HepG2 (cell line): Measurements from ENCODE around the gene ARHGAP31. TPM values are rescaled to one million over a fixed set of nuclear protein-coding genes. Genes with fewer than 3 reads are reported as not detected.

Source experiments
- ATAC-seq: fragments of 200-7000 bp; cut with Tn5 transposase; 3 replicates; pipeline ENCODE4 v1.9.1; 2020; ENCODE audit warnings: mild to moderate bottlenecking, moderate library complexity
- BruUV-seq: library from RNA; stranded (reverse); fragments of 400-500 nt; replicated peaks from 2 replicates; lab custom pipeline; 2021; lab: Mats Ljungman, UMichigan
- CTCF ChIA-PET: fragments of 300-600 bp; formaldehyde crosslinking; extraction: SDS; loops from one replicate; lab custom pipeline; 2021; ENCODE audit warnings: low total read pairs, inconsistent platforms, low intra/inter-chr PET ratio; lab: Yijun Ruan, JAX
- POLR2A ChIA-PET: fragments of 350-600 bp; sonication (Branson Sonifier 250); formaldehyde crosslinking; loops from one replicate; lab custom pipeline; 2020; ENCODE audit warnings: antibody characterized with exemption, inconsistent platforms; lab: Yijun Ruan, JAX
- DNase-seq: peaks from one replicate; pipeline ENCODE4 v3.0.0-alpha.2; 2015; ENCODE audit warnings: low spot score
- FAIRE-seq: peaks from 3 replicates; lab custom pipeline; 2011; peaks lifted over from hg19 to GRCh38; lab: Jason Lieb, UNC
- H2AFZ ChIP-seq: one replicate; pipeline ENCODE4 v1.6.1; 2011; ENCODE audit warnings: low read length, inconsistent platforms
- H3K27ac ChIP-seq: fragments of 300-600 bp; 3 replicates; pipeline ENCODE4 v1.8.0; 2011; ENCODE audit warnings: mixed run types, mild to moderate bottlenecking, mixed read lengths, low read length, inconsistent platforms; ENCODE audit not compliant: insufficient read depth; ENCODE audit errors: extremely low read length
- H3K27me3 ChIP-seq, 2 experiments: fragments of 200-600 bp in 1 of 2; 2 replicates in 1 of 2; 3 replicates in 1 of 2; pipeline versions ENCODE4 v1.6.0 to v1.8.0; 2011; ENCODE audit warnings: low read length in 2 of 2, mild to moderate bottlenecking in 2 of 2, moderate library complexity in 2 of 2, inconsistent platforms in 1 of 2; ENCODE audit not compliant: insufficient read depth in 2 of 2, control insufficient read depth in 1 of 2
- H3K36me3 ChIP-seq, 2 experiments: fragments of 200-600 bp in 1 of 2; replicated peaks in 1 of 2; 2 replicates in 1 of 2; 3 replicates in 1 of 2; pipeline versions ENCODE4 v1.5.1 to v1.8.0; 2011; ENCODE audit warnings: low read length in 2 of 2, inconsistent platforms in 1 of 2; ENCODE audit not compliant: insufficient read depth in 2 of 2, control insufficient read depth in 1 of 2
- H3K4me1 ChIP-seq: 2 replicates; pipeline ENCODE4 v1.5.1; 2012; ENCODE audit warnings: low read length, inconsistent platforms; ENCODE audit not compliant: insufficient read depth
- H3K4me2 ChIP-seq: 2 replicates; pipeline ENCODE4 v1.6.0; 2011; ENCODE audit warnings: low read depth, low read length, inconsistent platforms
- H3K4me3 ChIP-seq, 3 experiments: fragments of 200-600 bp in 1 of 3; sonication (generic), shearing (Covaris generic) in 1 of 3; replicated peaks in 1 of 3; 2 replicates each; pipeline ENCODE4 v1.5.1; 2011 to 2016; ENCODE audit warnings: low read length in 3 of 3, inconsistent platforms in 2 of 3, low read depth in 2 of 3, mild to moderate bottlenecking in 2 of 3, control low read depth in 1 of 3, mixed read lengths in 1 of 3; ENCODE audit not compliant: insufficient read depth in 1 of 3
- H3K79me2 ChIP-seq: one replicate; pipeline ENCODE4 v1.6.1; 2011; ENCODE audit warnings: low read length, inconsistent platforms; ENCODE audit not compliant: insufficient read depth
- H3K9ac ChIP-seq: 2 replicates; pipeline ENCODE4 v1.6.0; 2011; ENCODE audit warnings: mild to moderate bottlenecking, low read depth, low read length, inconsistent platforms; ENCODE audit not compliant: insufficient read depth
- H3K9me3 ChIP-seq: 2 replicates; pipeline ENCODE4 v1.5.1; 2012; ENCODE audit warnings: mild to moderate bottlenecking, low read length
- H4K20me1 ChIP-seq: 2 replicates; pipeline ENCODE4 v1.6.0; 2011; ENCODE audit warnings: inconsistent platforms, mild to moderate bottlenecking, low read length, moderate library complexity; ENCODE audit not compliant: insufficient read depth
- ARNTL ChIP-seq: sonication (generic); formaldehyde crosslinking; IDR thresholded peaks from 2 replicates; pipeline ENCODE4 v1.4.0; 2020; ENCODE audit warnings: mild to moderate bottlenecking, missing genetic modification reagents
- NFYB ChIP-seq: sonication (generic); formaldehyde crosslinking; IDR thresholded peaks from 2 replicates; pipeline ENCODE4 v1.4.0; 2020; ENCODE audit warnings: missing genetic modification reagents
- PBX2 ChIP-seq: IDR thresholded peaks from 2 replicates; pipeline ENCODE4 v1.6.1; 2016; ENCODE audit warnings: control low read depth
- RCOR2 ChIP-seq: IDR thresholded peaks from 2 replicates; pipeline ENCODE4 v1.6.1; 2016; ENCODE audit warnings: missing biosample characterization, missing genetic modification reagents
- RNF219 ChIP-seq: sonication (generic); formaldehyde crosslinking; IDR thresholded peaks from 2 replicates; pipeline ENCODE4 v1.5.0; 2020; ENCODE audit warnings: mild to moderate bottlenecking, missing genetic modification reagents
- SIN3B ChIP-seq: fragments of 150-350 bp; IDR thresholded peaks from 2 replicates; pipeline ENCODE4 v1.6.1; 2014; ENCODE audit warnings: low read length
- SMAD3 ChIP-seq: sonication (generic); formaldehyde crosslinking; IDR thresholded peaks from 2 replicates; pipeline ENCODE4 v1.4.0; 2020; ENCODE audit warnings: missing genetic modification reagents
- U2AF1 ChIP-seq: fragments of 200-400 bp; formaldehyde crosslinking; optimal IDR thresholded peaks from 2 replicates; pipeline ENCODE3; 2017; ENCODE audit warnings: mild to moderate bottlenecking, low read depth, low read length
- ZBTB14 ChIP-seq: sonication (generic); formaldehyde crosslinking; IDR thresholded peaks from 2 replicates; pipeline ENCODE4 v1.4.0; 2020; ENCODE audit warnings: missing genetic modification reagents
- ZNF136 ChIP-seq: sonication (generic); formaldehyde crosslinking; IDR thresholded peaks from 2 replicates; pipeline ENCODE4 v1.8.1; 2022; ENCODE audit warnings: low read depth, mild to moderate bottlenecking, moderate library complexity, missing genetic modification reagents
- ZNF138 ChIP-seq: sonication (generic); formaldehyde crosslinking; IDR thresholded peaks from 2 replicates; pipeline ENCODE4 v1.5.0; 2020; ENCODE audit warnings: mild to moderate bottlenecking, low read depth, missing genetic modification reagents
- ZNF160 ChIP-seq: sonication (generic); formaldehyde crosslinking; IDR thresholded peaks from 2 replicates; pipeline ENCODE4 v1.8.0; 2022; ENCODE audit warnings: mild to moderate bottlenecking, inconsistent platforms, missing genetic modification reagents
- ZNF274 ChIP-seq: sonication (generic); formaldehyde crosslinking; IDR thresholded peaks from 2 replicates; pipeline ENCODE4 v1.5.1; 2020; ENCODE audit warnings: mild to moderate bottlenecking, missing genetic modification reagents
- ZNF292 ChIP-seq: sonication (generic); formaldehyde crosslinking; IDR thresholded peaks from 2 replicates; pipeline ENCODE4 v1.8.1; 2022; ENCODE audit warnings: mild to moderate bottlenecking, low read depth, missing genetic modification reagents, borderline replicate concordance
- ZNF333 ChIP-seq: sonication (generic); formaldehyde crosslinking; IDR thresholded peaks from 2 replicates; pipeline ENCODE4 v1.4.0; 2020; ENCODE audit warnings: mild to moderate bottlenecking, missing genetic modification reagents, borderline replicate concordance
- WGBS: methylation state at CpG from one replicate; pipeline ENCODE4 v1.1.6; 2017; ENCODE audit warnings: low lambda C conversion rate; 5-methylcytosine and 5-hydroxymethylcytosine counted together
- in situ Hi-C: cut with HindIII; loops from 2 replicates; pipeline ENCODE4 v1.10.0; 2017; ENCODE audit warnings: low pct_unique_long_range_greater_than_20kb; ENCODE audit not compliant: extremely low pct_ligation_motif_present
- intact Hi-C: fragments of 100-400 bp; cut with micrococcal nuclease; formaldehyde crosslinking; loops from one replicate; pipeline ENCODE4 v1.10.0; 2022; ENCODE audit not compliant: unreplicated experiment
- polyA plus RNA-seq, 8 experiments: library from polyadenylated mRNA; depleted of rRNA in 3 of 8; stranded (reverse) in 7 of 8; unstranded in 1 of 8; fragments of >200 nt; fragmentation: Illumina TruSeq in 4 of 8; extraction: Trizol in 4 of 8; gene quantifications; 2 replicates each; pipeline versions ENCODE4 v1.2.1 to v1.2.3, GENCODE V29; 2011 to 2016; ENCODE audit warnings: low read depth in 4 of 8, missing spikeins in 1 of 8, mixed read lengths in 1 of 8; ENCODE audit not compliant: insufficient read depth in 1 of 8
- total RNA-seq, 5 experiments: library from RNA; depleted of rRNA; stranded (reverse); fragments of >200 nt; fragmentation: Illumina TruSeq; extraction: Trizol; gene quantifications; 2 replicates each; pipeline ENCODE4 v1.2.3, GENCODE V29; 2016; ENCODE audit warnings: low read depth in 1 of 5

Gene ARHGAP31
- total and polyA plus RNA-seq, 2 of the 13 experiments (the other 11 are each of a cell fraction or from before 2014, with no cell fraction given) = not detected

GRCh38 chr3:119288669-119289403 lies 5.3 kb upstream of the ARHGAP31 start:
- no peak for TF ChIP-seq PBX2 (CRISPR knock-in tag)
- H3K9ac ChIP-seq = no peak overlapping the region
- H3K36me3 ChIP-seq = no peaks in the 10 kb centered on the region
- H3K79me2 ChIP-seq = no peaks in the 10 kb centered on the region
- CTCF ChIA-PET = no interaction called here
- no TSS peak for BruUV-seq
- no peak overlapping the region for H2AFZ ChIP-seq
- H3K4me2 ChIP-seq = no peak overlapping the region
- in situ Hi-C loops = no loop called here
- no peaks in the 10 kb centered on the region for H4K20me1 ChIP-seq
- DNase-seq (no peak), ATAC-seq (no peak), FAIRE-seq (no peak)
- POLR2A ChIA-PET = no interaction called here
- WGBS = no CpG with 5 or more reads among the region's 3 CpGs
- intact Hi-C loops = no loop called here
- peaks cover 0 to 23% of the 10 kb centered on the region in 2 experiments; a peak in 2 of 5 replicates for H3K27me3 ChIP-seq
- H3K9me3 ChIP-seq = no peaks in the 10 kb centered on the region
- H3K4me1 ChIP-seq = peaks cover 16% of the 10 kb centered on the region
- no peak overlapping the region for H3K4me3 ChIP-seq
- H3K27ac ChIP-seq = no peak overlapping the region

GRCh38 chr3:119289404-119289770 lies 4.8 kb upstream of the ARHGAP31 start:
- intact Hi-C loops = no loop called here
- peaks cover 17% of the 10 kb centered on the region for H3K4me1 ChIP-seq
- H3K27me3 ChIP-seq = peaks cover 2 to 28% of the 10 kb centered on the region in 2 experiments; a peak in 3 of 5 replicates
- H3K9ac ChIP-seq = no peak overlapping the region
- in situ Hi-C loops = no loop called here
- H3K79me2 ChIP-seq = no peaks in the 10 kb centered on the region
- no peak for DNase-seq
- no peak overlapping the region for H2AFZ ChIP-seq
- ATAC-seq = no peak
- ChIA-PET POLR2A (no interaction called here), CTCF (no interaction called here)
- H3K4me3 ChIP-seq = no peak overlapping the region
- H3K9me3 ChIP-seq = no peaks in the 10 kb centered on the region
- H3K36me3 ChIP-seq = no peaks in the 10 kb centered on the region
- no peak overlapping the region for H3K27ac ChIP-seq
- no TSS peak for BruUV-seq
- H4K20me1 ChIP-seq = no peaks in the 10 kb centered on the region
- no peak for FAIRE-seq
- WGBS = no CpG with 5 or more reads among the region's 2 CpGs
- no peak overlapping the region for H3K4me2 ChIP-seq
- TF ChIP-seq ZNF136 (CRISPR knock-in tag) (no peak), RNF219 (CRISPR knock-in tag) (no peak), RCOR2 (CRISPR knock-in tag) (no peak), SMAD3 (CRISPR knock-in tag) (no peak), ZNF333 (no peak), SIN3B (no peak), ZNF292 (CRISPR knock-in tag) (no peak), ZNF160 (CRISPR knock-in tag) (no peak), U2AF1 (no peak), ZNF274 (no peak), NFYB (CRISPR knock-in tag) (no peak), ZNF138 (CRISPR knock-in tag) (no peak), ARNTL (no peak), ZBTB14 (CRISPR knock-in tag) (no peak)
